ENCODE measurements around the gene KCNK16.

GRCh38 chr6:39303425-39304153 is 18.9 kb downstream of the KCNK16 start:
- TF ChIP-seq, protein P1, sequence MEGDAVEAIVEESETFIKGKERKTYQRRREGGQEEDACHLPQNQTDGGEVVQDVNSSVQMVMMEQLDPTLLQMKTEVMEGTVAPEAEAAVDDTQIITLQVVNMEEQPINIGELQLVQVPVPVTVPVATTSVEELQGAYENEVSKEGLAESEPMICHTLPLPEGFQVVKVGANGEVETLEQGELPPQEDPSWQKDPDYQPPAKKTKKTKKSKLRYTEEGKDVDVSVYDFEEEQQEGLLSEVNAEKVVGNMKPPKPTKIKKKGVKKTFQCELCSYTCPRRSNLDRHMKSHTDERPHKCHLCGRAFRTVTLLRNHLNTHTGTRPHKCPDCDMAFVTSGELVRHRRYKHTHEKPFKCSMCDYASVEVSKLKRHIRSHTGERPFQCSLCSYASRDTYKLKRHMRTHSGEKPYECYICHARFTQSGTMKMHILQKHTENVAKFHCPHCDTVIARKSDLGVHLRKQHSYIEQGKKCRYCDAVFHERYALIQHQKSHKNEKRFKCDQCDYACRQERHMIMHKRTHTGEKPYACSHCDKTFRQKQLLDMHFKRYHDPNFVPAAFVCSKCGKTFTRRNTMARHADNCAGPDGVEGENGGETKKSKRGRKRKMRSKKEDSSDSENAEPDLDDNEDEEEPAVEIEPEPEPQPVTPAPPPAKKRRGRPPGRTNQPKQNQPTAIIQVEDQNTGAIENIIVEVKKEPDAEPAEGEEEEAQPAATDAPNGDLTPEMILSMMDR (IDR thresholded peaks at IDR 0.05) = peak in 1 of 3 donors; percentile 1
- TF ChIP-seq POLR2A (IDR thresholded peaks at IDR 0.05) = no peak

All from breast epithelium (tissue), 3 donors.